HCT116 (cell line): ENCODE measurements around the gene KCNK5. TPM values are rescaled to one million over a fixed set of nuclear protein-coding genes. Genes with fewer than 3 reads are reported as not detected.

Experiments
- ATAC-seq: fragments of 200-7000 bp; cut with Tn5 transposase; 2 replicates; pipeline ENCODE4 v1.9.1; 2020; ENCODE audit warnings: mild to moderate bottlenecking, moderate library complexity
- BruUV-seq: library from RNA; stranded (reverse); fragments of 400-500 nt; replicated peaks from 2 replicates; lab custom pipeline; 2021; lab: Mats Ljungman, UMichigan
- CTCF ChIA-PET: fragments of 300-600 bp; sonication (Branson Sonifier 250); formaldehyde crosslinking; loops from one replicate; lab custom pipeline; 2021; ENCODE audit warnings: antibody characterized with exemption; lab: Charles Lee
- POLR2A ChIA-PET: fragments of 300-600, 350-600 bp; sonication (Branson Sonifier 250); formaldehyde crosslinking; loops from one replicate; lab custom pipeline; 2021; ENCODE audit warnings: antibody characterized with exemption; lab: Charles Lee
- RAD21 ChIA-PET, 2 experiments: fragments of 300-600 bp; sonication (Branson Sonifier 250); formaldehyde crosslinking; loops; one replicate each; lab custom pipeline; 2023; ENCODE audit warnings: low total read pairs in 2 of 2; ENCODE audit not compliant: uncharacterized antibody in 2 of 2, unreplicated experiment in 2 of 2, low non-redundant PET in 1 of 2; lab: Charles Lee
- DNase-seq: peaks from one replicate; pipeline ENCODE4 v3.0.0-alpha.2; 2010; ENCODE audit warnings: low read depth, low spot score
- H2AFZ ChIP-seq: fragments of 200-600 bp; shearing (Covaris generic), sonication (generic); 2 replicates; pipeline ENCODE4 v1.6.1; 2017; ENCODE audit warnings: low read depth, mixed run types, mixed read lengths, antibody characterized with exemption, low read length; ENCODE audit not compliant: poor library complexity, severe bottlenecking
- H3K27ac ChIP-seq: 2 replicates; pipeline ENCODE4 v1.5.1; 2012; ENCODE audit warnings: low read depth, low read length
- H3K27me3 ChIP-seq: fragments of 200-600 bp; sonication (generic); 2 replicates; pipeline ENCODE4 v1.6.1; 2016; ENCODE audit warnings: mixed run types, low read length, mixed read lengths; ENCODE audit not compliant: insufficient read depth
- H3K36me3 ChIP-seq, 2 experiments: fragments of 200-500 bp in 1 of 2; fragments of 200-600 bp in 1 of 2; sonication (Bioruptor generic) in 1 of 2; sonication (generic) in 1 of 2; 2 replicates each; pipeline versions ENCODE4 v1.5.1 to v1.6.1; 2014 to 2016; ENCODE audit warnings: low read length in 2 of 2, inconsistent platforms in 1 of 2, mixed read lengths in 1 of 2, mixed run types in 1 of 2; ENCODE audit not compliant: insufficient read depth in 2 of 2, control insufficient read depth in 1 of 2
- H3K4me1 ChIP-seq, 2 experiments: fragments of 200-600 bp in 1 of 2; sonication (generic) in 1 of 2; 2 replicates each; pipeline versions ENCODE4 v1.5.1 to v1.6.1; 2012 to 2017; ENCODE audit warnings: low read length in 2 of 2, inconsistent platforms in 1 of 2, mild to moderate bottlenecking in 1 of 2, mixed read lengths in 1 of 2, mixed run types in 1 of 2, moderate library complexity in 1 of 2; ENCODE audit not compliant: insufficient read depth in 2 of 2, control insufficient read depth in 1 of 2
- H3K4me2 ChIP-seq: fragments of 200-600 bp; sonication (generic); 2 replicates; pipeline ENCODE4 v1.6.1; 2017; ENCODE audit warnings: mixed run types, low read length, mixed read lengths
- H3K4me3 ChIP-seq, 2 experiments: fragments of 200-600 bp in 1 of 2; sonication (generic) in 1 of 2; replicated peaks in 1 of 2; 2 replicates each; pipeline ENCODE4 v1.5.1; 2011 to 2016; ENCODE audit warnings: low read length in 2 of 2, control low read depth in 1 of 2, low read depth in 1 of 2, mild to moderate bottlenecking in 1 of 2, mixed read lengths in 1 of 2, mixed run types in 1 of 2
- H3K79me2 ChIP-seq: fragments of 200-600 bp; sonication (generic); 2 replicates; pipeline ENCODE4 v1.6.1; 2017; ENCODE audit warnings: mild to moderate bottlenecking, mixed run types, low read length, moderate library complexity, mixed read lengths; ENCODE audit not compliant: insufficient read depth
- H3K9ac ChIP-seq: fragments of 200-600 bp; sonication (generic); 2 replicates; pipeline ENCODE4 v1.6.1; 2016; ENCODE audit warnings: low read length, mixed read lengths
- H3K9me2 ChIP-seq: fragments of 200-600 bp; sonication (generic), shearing (Covaris generic); 2 replicates; pipeline ENCODE4 v1.6.1; 2017; ENCODE audit warnings: mixed run types, mild to moderate bottlenecking, moderate library complexity; ENCODE audit not compliant: insufficient read depth
- H3K9me3 ChIP-seq, 2 experiments: fragments of 200-500 bp in 1 of 2; fragments of 200-600 bp in 1 of 2; sonication (Bioruptor generic) in 1 of 2; sonication (generic) in 1 of 2; 2 replicates each; pipeline ENCODE4 v1.6.1; 2014 to 2017; ENCODE audit warnings: low read length in 2 of 2, mixed read lengths in 2 of 2, inconsistent platforms in 1 of 2, low read depth in 1 of 2, mild to moderate bottlenecking in 1 of 2, mixed run types in 1 of 2, moderate library complexity in 1 of 2; ENCODE audit not compliant: control insufficient read depth in 1 of 2, insufficient read depth in 1 of 2
- H4K20me1 ChIP-seq: fragments of 200-600 bp; sonication (generic), shearing (Covaris generic); 2 replicates; pipeline ENCODE4 v1.6.1; 2017; ENCODE audit warnings: mixed run types, mild to moderate bottlenecking, moderate library complexity; ENCODE audit not compliant: insufficient read depth
- CEBPB ChIP-seq: IDR thresholded peaks from 2 replicates; pipeline ENCODE4 v1.6.1; 2012; ENCODE audit warnings: low read depth
- EGR1 ChIP-seq: IDR thresholded peaks from 2 replicates; pipeline ENCODE4 v1.6.1; 2012; ENCODE audit warnings: low read depth
- EZH2phosphoT487 ChIP-seq: fragments of 200-600 bp; IDR thresholded peaks from 2 replicates; pipeline ENCODE4 v1.6.1; 2018; ENCODE audit warnings: antibody characterized with exemption, borderline replicate concordance
- FOSL1 ChIP-seq: IDR thresholded peaks from 2 replicates; pipeline ENCODE4 v1.6.1; 2012; ENCODE audit warnings: low read depth
- JUND ChIP-seq: IDR thresholded peaks from 2 replicates; pipeline ENCODE4 v1.6.1; 2012
- RAD21 ChIP-seq: IDR thresholded peaks from 2 replicates; pipeline ENCODE4 v1.6.1; 2012; ENCODE audit warnings: low read depth, mild to moderate bottlenecking
- SIN3A ChIP-seq: IDR thresholded peaks from 2 replicates; pipeline ENCODE4 v1.6.1; 2012; ENCODE audit warnings: low read depth
- SRF ChIP-seq: IDR thresholded peaks from 2 replicates; pipeline ENCODE4 v1.6.1; 2012; ENCODE audit warnings: low read depth
- TCF7L2 ChIP-seq: IDR thresholded peaks from 2 replicates; pipeline ENCODE4 v1.7.0; 2011; ENCODE audit warnings: borderline replicate concordance, inconsistent platforms; ENCODE audit not compliant: insufficient read depth, insufficient read length; ENCODE audit errors: extremely low read depth
- ZFX ChIP-seq: fragments of 450-650 bp; IDR thresholded peaks from 2 replicates; pipeline ENCODE4 v1.6.1; 2017
- ZNF274 ChIP-seq: fragments of 200-500 bp; sonication (Bioruptor generic); IDR thresholded peaks from 2 replicates; pipeline ENCODE4 v1.6.1; 2014; ENCODE audit warnings: mild to moderate bottlenecking, low read depth, low read length, inconsistent platforms
- intact Hi-C: fragments of 100-400 bp; cut with micrococcal nuclease; formaldehyde crosslinking; loops from 2 replicates; pipeline ENCODE4 v1.10.0; 2022
- total RNA-seq: library from RNA; stranded (reverse); gene quantifications from one replicate; pipeline ENCODE4 v1.2.1, GENCODE V29; 2021; ENCODE audit not compliant: unreplicated experiment
- TF ChIP-seq, protein P1 (sequence below): IDR thresholded peaks from 2 replicates; pipeline ENCODE4 v1.6.1; 2012
- TF ChIP-seq, protein P2 (sequence below), 3 experiments: fragments of 200-600 bp in 1 of 3; sonication (generic) in 1 of 3; IDR thresholded peaks in 2 of 3; conservative IDR thresholded peaks in 1 of 3; 2 replicates each; pipeline ENCODE4 v1.5.1; 2012 to 2017; ENCODE audit warnings: low read depth in 2 of 3, low read length in 2 of 3, antibody characterized with exemption in 1 of 3, borderline replicate concordance in 1 of 3, control low read depth in 1 of 3, mild to moderate bottlenecking in 1 of 3, mixed read lengths in 1 of 3, mixed run types in 1 of 3, moderate library complexity in 1 of 3; ENCODE audit not compliant: insufficient read depth in 1 of 3
- TF ChIP-seq, protein P3 (sequence below): IDR thresholded peaks from 2 replicates; pipeline ENCODE4 v1.6.1; 2011; ENCODE audit warnings: mild to moderate bottlenecking, low read length, moderate library complexity; ENCODE audit not compliant: insufficient replicate concordance; ENCODE audit errors: extremely low read depth
- TF ChIP-seq, protein P4 (sequence below): IDR thresholded peaks from 2 replicates; pipeline ENCODE4 v1.6.1; 2012

KCNK5 gene
- total RNA-seq, 1 experiment from 2014 or later, result 9.5 TPM

DNA sequence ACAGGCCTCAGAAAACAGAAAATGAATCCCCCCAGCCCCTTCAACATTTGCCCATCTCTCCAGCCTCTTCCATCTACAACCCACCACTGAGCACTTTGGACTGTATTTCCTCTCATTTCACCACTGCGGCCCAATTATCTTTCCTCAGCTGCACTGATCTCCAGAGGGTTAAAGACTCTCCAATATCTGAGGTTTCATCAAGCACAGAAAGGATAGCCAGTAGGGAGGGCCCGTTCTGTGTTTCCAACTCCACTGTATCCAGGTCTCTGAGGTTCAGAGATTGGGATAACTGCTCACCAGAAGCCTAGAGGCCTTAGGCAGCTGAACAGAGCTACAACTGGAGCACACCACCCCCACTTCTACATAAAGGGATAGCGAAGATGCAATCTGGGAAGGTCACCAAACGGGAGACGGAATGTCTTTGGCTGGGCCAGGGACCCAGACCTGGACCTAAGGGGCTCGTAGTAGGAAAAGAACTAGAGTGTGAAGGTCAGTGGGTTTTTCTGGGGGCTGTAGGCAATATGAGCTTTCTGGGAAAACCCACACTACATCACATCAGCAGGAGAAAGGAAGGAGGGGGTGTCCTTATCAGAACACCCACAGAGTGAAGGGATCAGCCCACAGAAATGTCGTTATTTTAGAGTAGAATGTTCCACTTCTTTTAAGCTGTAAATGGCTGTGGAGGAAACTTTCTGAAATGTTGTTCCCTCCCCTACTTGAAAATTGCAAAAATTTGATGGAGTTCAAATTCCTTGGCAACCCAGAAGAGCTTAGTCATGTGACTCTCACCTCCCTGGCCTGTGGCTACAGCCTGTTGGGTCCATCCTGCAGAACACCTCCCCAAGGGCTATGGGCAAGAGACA, 7.3 kb downstream of the KCNK5 start:
- no peaks in the 10 kb centered on the region for H4K20me1 ChIP-seq
- no peaks in the 10 kb centered on the region for H3K9me3 ChIP-seq
- no peak for ATAC-seq
- H3K4me2 ChIP-seq, result no peak overlapping the region
- H3K36me3 ChIP-seq, result 0 out of 4 replicates have a peak, but pooled peaks cover 0 to 5% of the 10 kb centered on the region in 2 experiments
- ChIA-PET POLR2A (no interaction called here), CTCF (no interaction called here), RAD21 (no interaction called here)
- H3K27ac ChIP-seq, result no peak overlapping the region
- intact Hi-C loops, result no loop called here
- H3K4me3 ChIP-seq, result no peak overlapping the region
- H3K9me2 ChIP-seq, result no peaks in the 10 kb centered on the region
- peaks cover 93% of the 10 kb centered on the region for H3K79me2 ChIP-seq
- no peak for DNase-seq
- H3K4me1 ChIP-seq, result peaks cover 6 to 22% of the 10 kb centered on the region in 2 experiments; a peak in 3 of 4 replicates
- H3K9ac ChIP-seq, result no peak overlapping the region
- no peak overlapping the region for H2AFZ ChIP-seq
- no peaks in the 10 kb centered on the region for H3K27me3 ChIP-seq
- TF ChIP-seq ZFX, result no peak
- no peak for TF ChIP-seq CEBPB
- TF ChIP-seq FOSL1, result no peak
- TF ChIP-seq SIN3A, result no peak
- TF ChIP-seq, protein P1, sequence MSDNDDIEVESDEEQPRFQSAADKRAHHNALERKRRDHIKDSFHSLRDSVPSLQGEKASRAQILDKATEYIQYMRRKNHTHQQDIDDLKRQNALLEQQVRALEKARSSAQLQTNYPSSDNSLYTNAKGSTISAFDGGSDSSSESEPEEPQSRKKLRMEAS, result no peak
- TF ChIP-seq TCF7L2, result no peak
- no peak for TF ChIP-seq EGR1
- no peak for TF ChIP-seq RAD21
- TF ChIP-seq, protein P2, sequence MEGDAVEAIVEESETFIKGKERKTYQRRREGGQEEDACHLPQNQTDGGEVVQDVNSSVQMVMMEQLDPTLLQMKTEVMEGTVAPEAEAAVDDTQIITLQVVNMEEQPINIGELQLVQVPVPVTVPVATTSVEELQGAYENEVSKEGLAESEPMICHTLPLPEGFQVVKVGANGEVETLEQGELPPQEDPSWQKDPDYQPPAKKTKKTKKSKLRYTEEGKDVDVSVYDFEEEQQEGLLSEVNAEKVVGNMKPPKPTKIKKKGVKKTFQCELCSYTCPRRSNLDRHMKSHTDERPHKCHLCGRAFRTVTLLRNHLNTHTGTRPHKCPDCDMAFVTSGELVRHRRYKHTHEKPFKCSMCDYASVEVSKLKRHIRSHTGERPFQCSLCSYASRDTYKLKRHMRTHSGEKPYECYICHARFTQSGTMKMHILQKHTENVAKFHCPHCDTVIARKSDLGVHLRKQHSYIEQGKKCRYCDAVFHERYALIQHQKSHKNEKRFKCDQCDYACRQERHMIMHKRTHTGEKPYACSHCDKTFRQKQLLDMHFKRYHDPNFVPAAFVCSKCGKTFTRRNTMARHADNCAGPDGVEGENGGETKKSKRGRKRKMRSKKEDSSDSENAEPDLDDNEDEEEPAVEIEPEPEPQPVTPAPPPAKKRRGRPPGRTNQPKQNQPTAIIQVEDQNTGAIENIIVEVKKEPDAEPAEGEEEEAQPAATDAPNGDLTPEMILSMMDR (IDR thresholded peaks at IDR 0.05 in 2 of 3, conservative IDR thresholded peaks at IDR 0.05 in 1 of 3; ENCODE audit: borderline replicate concordance in 1 of 3, insufficient read depth in 1 of 3, low read depth in 2 of 3, low read length in 2 of 3), result no peak
- TF ChIP-seq, protein P3, sequence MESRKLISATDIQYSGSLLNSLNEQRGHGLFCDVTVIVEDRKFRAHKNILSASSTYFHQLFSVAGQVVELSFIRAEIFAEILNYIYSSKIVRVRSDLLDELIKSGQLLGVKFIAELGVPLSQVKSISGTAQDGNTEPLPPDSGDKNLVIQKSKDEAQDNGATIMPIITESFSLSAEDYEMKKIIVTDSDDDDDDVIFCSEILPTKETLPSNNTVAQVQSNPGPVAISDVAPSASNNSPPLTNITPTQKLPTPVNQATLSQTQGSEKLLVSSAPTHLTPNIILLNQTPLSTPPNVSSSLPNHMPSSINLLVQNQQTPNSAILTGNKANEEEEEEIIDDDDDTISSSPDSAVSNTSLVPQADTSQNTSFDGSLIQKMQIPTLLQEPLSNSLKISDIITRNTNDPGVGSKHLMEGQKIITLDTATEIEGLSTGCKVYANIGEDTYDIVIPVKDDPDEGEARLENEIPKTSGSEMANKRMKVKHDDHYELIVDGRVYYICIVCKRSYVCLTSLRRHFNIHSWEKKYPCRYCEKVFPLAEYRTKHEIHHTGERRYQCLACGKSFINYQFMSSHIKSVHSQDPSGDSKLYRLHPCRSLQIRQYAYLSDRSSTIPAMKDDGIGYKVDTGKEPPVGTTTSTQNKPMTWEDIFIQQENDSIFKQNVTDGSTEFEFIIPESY, result no peak
- TF ChIP-seq ZNF274, result no peak
- TF ChIP-seq SRF, result no peak
- TF ChIP-seq JUND, result no peak
- no peak for TF ChIP-seq EZH2phosphoT487
- TF ChIP-seq, protein P4, sequence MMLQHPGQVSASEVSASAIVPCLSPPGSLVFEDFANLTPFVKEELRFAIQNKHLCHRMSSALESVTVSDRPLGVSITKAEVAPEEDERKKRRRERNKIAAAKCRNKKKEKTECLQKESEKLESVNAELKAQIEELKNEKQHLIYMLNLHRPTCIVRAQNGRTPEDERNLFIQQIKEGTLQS, result no peak
- no TSS peak for BruUV-seq
